BJ (cell line): Measurements from ENCODE around the gene SSC5D. TPM values are rescaled to one million over a fixed set of nuclear protein-coding genes. Genes with fewer than 3 reads are reported as not detected.

Experiments used
- CTCF ChIA-PET: fragments of 350-600 bp; formaldehyde crosslinking; extraction: SDS; loops from one replicate; lab custom pipeline; 2021; ENCODE audit warnings: antibody characterized with exemption, inconsistent platforms; lab: Yijun Ruan, JAX
- POLR2A ChIA-PET: fragments of 300-600 bp; sonication (Branson Sonifier 250); formaldehyde crosslinking; extraction: SDS; loops from one replicate; lab custom pipeline; 2021; ENCODE audit warnings: antibody characterized with exemption; lab: Charles Lee
- DNase-seq: peaks from one replicate; pipeline ENCODE4 v3.0.0-alpha.2; 2011; ENCODE audit warnings: low read depth
- H3K27me3 ChIP-seq: 2 replicates; pipeline ENCODE4 v1.6.0; 2011; ENCODE audit warnings: low read length; ENCODE audit not compliant: control insufficient read depth, insufficient read depth
- H3K36me3 ChIP-seq: 2 replicates; pipeline ENCODE4 v1.5.1; 2011; ENCODE audit warnings: low read length; ENCODE audit not compliant: control insufficient read depth, insufficient read depth
- H3K4me3 ChIP-seq: 2 replicates; pipeline ENCODE4 v1.5.1; 2011; ENCODE audit warnings: low read depth, mild to moderate bottlenecking, control low read depth, low read length
- polyA plus RNA-seq: library from polyadenylated mRNA; depleted of rRNA; stranded (reverse); fragments of >200 nt; gene quantifications from 2 replicates; pipeline ENCODE4 v1.2.3, GENCODE V29; 2011
- TF ChIP-seq, protein P1 (sequence below): IDR thresholded peaks from 2 replicates; pipeline ENCODE4 v1.5.1; 2011; ENCODE audit warnings: low read depth, mild to moderate bottlenecking, control low read depth, inconsistent platforms, low read length, moderate library complexity; ENCODE audit not compliant: insufficient read depth

SSC5D gene
- polyA plus RNA-seq, 1 experiment = 8.2 TPM

DNA sequence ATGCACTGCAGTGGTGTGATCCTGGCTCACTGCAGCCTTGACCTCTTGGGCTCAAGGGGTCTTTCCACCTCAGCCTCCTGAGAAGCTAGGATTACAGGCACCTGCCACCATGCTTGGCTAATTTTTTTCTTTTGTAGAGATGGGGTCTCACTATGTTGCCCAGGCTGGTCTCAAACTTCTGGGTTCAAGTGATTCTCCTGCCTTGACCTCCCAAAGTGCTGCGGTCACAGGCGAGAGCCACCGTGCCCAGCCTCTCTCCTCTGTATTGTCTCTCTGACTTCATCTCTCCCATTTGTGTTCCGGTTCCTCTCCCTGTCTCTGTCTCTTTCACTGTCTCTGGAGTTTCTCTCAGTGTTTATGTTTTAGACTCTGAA, 22.0 kb upstream of the SSC5D start:
- H3K27me3 ChIP-seq = no peaks in the 10 kb centered on the region
- POLR2A ChIA-PET = interaction anchor here (0.7 kb wide), 1 partner anchor 38 kb away, joined by 4 read pairs; no protein-coding TSS in a partner anchor

DNA sequence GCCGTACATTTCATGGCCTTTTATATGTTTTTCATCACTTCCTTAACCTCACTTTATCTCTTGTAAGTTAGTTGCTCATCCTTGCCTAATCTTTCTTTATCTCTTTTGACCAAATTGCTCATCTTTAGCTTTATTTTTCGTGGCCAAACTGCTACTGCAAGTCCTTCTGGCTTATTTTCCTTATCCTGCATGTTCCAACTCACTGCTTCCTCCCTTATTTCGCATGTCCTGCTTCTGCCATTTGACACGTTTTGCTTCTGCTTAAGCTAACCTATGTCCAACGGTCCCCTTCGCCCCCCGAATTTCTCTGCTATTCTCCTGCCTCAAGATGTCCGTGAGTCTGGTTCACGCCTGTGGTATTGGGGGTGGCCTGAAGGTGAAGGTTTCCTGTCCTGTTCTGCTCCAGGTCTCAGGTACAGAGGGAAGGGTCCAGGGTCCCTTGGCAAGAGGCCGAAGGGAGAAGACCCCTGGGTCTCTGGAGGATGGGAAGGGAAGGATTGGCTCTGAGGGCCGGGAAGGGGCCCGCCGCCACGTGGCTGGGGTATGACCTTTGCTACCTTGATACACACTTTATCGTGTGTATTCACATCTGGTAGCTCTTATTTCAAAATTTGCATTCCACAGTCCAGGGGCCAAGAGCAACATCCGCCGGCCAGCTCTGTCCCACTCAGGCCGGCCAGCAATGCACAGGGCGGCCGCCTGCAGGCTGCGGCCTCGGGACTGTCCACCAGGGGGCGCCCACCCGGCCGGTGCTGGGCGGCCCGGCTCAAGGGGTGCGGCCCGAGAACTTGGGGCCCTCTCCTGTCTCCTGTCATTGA, 20.8 kb upstream of the SSC5D start:
- no peak for DNase-seq
- Histone ChIP-seq H3K27me3 (no peaks in the 10 kb centered on the region), H3K36me3 (no peaks in the 10 kb centered on the region), H3K4me3 (no peak overlapping the region)
- CTCF ChIA-PET = interaction anchor here (0.6 to 4.9 kb wide), 45 partner anchors 8 to 331 kb away, joined by 3 to 100 read pairs (median 4); partner anchors contain the start of genes FIZ1, NAT14, SSC5D and TMEM238
- POLR2A ChIA-PET = interaction anchor here (1.0 kb wide), 1 partner anchor 20 kb away, joined by 5 read pairs; the partner anchor contains the start of gene SSC5D
- TF ChIP-seq, protein P1, sequence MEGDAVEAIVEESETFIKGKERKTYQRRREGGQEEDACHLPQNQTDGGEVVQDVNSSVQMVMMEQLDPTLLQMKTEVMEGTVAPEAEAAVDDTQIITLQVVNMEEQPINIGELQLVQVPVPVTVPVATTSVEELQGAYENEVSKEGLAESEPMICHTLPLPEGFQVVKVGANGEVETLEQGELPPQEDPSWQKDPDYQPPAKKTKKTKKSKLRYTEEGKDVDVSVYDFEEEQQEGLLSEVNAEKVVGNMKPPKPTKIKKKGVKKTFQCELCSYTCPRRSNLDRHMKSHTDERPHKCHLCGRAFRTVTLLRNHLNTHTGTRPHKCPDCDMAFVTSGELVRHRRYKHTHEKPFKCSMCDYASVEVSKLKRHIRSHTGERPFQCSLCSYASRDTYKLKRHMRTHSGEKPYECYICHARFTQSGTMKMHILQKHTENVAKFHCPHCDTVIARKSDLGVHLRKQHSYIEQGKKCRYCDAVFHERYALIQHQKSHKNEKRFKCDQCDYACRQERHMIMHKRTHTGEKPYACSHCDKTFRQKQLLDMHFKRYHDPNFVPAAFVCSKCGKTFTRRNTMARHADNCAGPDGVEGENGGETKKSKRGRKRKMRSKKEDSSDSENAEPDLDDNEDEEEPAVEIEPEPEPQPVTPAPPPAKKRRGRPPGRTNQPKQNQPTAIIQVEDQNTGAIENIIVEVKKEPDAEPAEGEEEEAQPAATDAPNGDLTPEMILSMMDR = peak; percentile 82

More for the DNA sequence above, 22.0 kb upstream of the SSC5D start:
- TF ChIP-seq, protein P1 = no peak
- CTCF ChIA-PET = interaction anchor here (1.5 to 4.9 kb wide), 10 partner anchors 11 to 166 kb away, joined by 3 to 100 read pairs (median 18); partner anchors contain the start of genes SSC5D, ZNF628 and ZNF865
- H3K4me3 ChIP-seq = no peak overlapping the region
- DNase-seq = no peak
- H3K36me3 ChIP-seq = no peaks in the 10 kb centered on the region

DNA sequence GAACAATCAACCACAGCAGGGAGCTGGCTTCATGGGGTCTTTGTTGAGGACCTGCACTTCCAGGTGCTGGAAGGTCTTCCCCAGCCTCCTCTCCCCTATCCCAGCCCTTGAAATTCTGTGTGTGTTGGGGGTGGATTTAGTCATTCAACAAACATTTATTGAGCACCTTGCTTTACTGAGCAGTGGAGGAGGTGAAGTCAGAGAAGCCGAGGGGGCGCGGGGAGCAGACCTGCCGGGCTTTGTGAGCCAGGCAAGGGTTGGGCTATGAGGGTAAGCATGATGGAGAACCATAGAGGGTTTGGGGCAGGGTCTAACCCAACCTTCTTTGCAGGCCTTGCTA, 20.2 kb upstream of the SSC5D start:
- DNase-seq = no peak
- H3K27me3 ChIP-seq = no peaks in the 10 kb centered on the region
- POLR2A ChIA-PET = interaction anchor here (1.0 kb wide), 1 partner anchor 20 kb away, joined by 5 read pairs; the partner anchor contains the start of gene SSC5D
- TF ChIP-seq, protein P1 = no peak
- CTCF ChIA-PET = interaction anchor here (0.6 to 4.9 kb wide), 35 partner anchors 9 to 332 kb away, joined by 3 to 100 read pairs (median 5); partner anchors contain the start of genes FIZ1, NAT14, SSC5D and U2AF2
- H3K4me3 ChIP-seq = no peak overlapping the region
- H3K36me3 ChIP-seq = no peaks in the 10 kb centered on the region

DNA sequence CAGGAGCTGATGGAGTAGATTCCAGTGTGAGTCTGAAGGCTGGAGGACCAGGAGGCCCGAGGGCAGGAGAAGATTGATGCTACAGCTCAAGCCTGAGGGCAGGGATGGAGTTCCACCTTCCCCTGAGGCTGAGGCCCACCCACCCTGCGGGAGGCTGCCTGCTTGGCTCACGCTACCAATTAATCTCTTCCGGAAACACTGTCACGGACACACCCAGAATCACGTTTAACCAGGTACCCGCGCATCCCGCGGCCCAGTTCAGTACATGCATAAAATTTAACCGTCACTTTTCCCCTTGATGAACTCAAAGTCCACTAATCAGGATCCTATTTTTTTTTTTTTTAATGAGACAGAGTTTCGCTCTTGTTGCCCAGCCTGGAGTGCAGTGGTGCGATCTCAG, 17.0 kb upstream of the SSC5D start:
- Histone ChIP-seq H3K36me3 (no peaks in the 10 kb centered on the region), H3K4me3 (no peak overlapping the region), H3K27me3 (no peaks in the 10 kb centered on the region)
- ChIA-PET POLR2A (interaction anchor here (0.7 kb wide), 1 partner anchor 132 kb away, joined by 7 read pairs; no protein-coding TSS in a partner anchor), CTCF (interaction anchor here (1.0 to 1.4 kb wide), 3 partner anchors 10 to 33 kb away, joined by 3 to 8 read pairs (median 7); partner anchors contain the start of gene ISOC2)
- TF ChIP-seq, protein P1 = no peak
- DNase-seq = no peak

DNA sequence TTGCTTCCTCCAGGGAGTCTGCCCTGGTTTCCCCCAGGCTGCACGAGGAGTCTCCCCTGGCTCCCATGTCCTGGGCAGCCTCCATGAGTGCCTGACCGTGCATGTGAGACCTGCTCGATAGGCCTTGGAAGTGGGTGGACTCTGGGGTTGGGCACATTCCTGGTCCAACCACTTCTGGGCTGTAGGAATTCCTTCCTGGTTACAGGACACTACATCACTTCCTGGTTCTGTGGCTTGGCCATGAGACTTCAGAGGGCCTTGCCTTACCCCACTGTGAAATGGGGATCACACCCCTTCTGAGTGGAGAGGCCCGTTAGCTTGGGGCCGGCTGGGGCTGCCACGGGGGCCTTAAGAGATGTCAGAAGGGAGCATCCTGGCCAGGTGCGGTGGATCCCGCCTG, 15.8 kb upstream of the SSC5D start:
- TF ChIP-seq, protein P1 = no peak
- DNase-seq = no peak
- ChIA-PET POLR2A (no interaction called here), CTCF (interaction anchor here (5.4 kb wide), 1 partner anchor 32 kb away, joined by 35 read pairs; no protein-coding TSS in a partner anchor)
- Histone ChIP-seq H3K36me3 (no peaks in the 10 kb centered on the region), H3K27me3 (no peaks in the 10 kb centered on the region), H3K4me3 (no peak overlapping the region)
